Measurements from ENCODE around the gene CCDC91. TPM values are rescaled to one million over a fixed set of nuclear protein-coding genes. Genes with fewer than 3 reads are reported as not detected.
A peak's percentile ranks its signal among the peaks of the same experiment; 100 is the strongest.

Gene CCDC91
- total and polyA plus RNA-seq, 9 of the 15 experiments (the other 6 are each of a cell fraction or from before 2014, with no cell fraction given), result 10.1 to 31.1 (median 26.3) TPM

DNA sequence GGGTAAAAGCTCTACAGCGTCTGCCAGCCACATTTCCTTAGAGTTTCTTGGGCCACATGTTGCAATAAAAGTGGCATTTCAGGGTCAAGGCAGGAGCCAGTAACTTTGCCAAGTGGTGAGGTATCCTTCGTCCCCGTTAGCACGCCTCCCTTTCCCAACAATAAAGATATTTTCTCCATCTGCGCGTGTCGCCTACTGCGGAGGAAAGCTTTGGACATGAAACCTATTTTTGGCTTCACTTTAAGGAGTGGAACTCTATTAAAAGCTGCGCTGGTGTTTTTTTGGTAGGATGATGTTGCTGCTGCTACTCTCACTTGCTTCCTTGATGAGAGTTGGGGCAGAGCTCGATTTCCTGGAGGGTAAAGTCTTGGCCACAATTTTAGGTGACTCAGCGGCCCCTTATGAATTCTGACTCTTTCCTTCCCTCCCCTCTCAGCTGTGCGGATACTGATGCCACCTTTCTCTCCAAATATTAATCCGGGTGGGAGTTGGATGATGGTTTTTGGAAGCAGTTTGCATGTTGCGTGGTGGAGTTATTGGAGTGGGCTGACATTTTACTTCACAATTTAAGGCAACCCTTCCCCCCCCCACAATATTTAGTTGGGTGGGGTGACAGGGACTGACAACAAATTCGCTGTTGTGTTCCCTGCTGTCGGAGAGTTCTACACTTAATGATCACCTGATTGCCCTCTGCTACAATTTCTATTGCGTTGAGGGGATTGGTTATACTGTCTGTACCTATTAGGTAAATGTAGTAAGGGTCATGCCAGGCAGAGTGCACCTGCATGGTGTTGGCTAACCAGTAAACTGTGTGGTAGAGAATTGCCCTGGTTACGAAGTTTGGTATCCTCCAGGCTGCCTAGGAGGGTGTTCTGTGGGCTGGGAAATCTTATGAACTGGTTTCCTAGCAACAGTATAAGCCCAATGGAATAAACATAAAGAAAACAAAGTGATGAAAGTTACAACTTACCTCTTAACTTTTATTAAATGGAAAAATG, 1.1 kb downstream of the CCDC91 start (continued):
- no peak for TF ChIP-seq RBM25 (IDR thresholded peaks at IDR 0.05; ENCODE audit: low read depth, low read length, severe bottlenecking)
- TF ChIP-seq C11orf30 (IDR thresholded peaks at IDR 0.05; ENCODE audit: low read depth), result peak; percentile 40; the same call in 1 of the 2 replicates
- TF ChIP-seq ZNF766 (CRISPR knock-in tag; conservative IDR thresholded peaks at IDR 0.05), result no peak
- TF ChIP-seq PHF21A (IDR thresholded peaks at IDR 0.05; ENCODE audit: borderline replicate concordance, low read depth), result no peak
- no peak for TF ChIP-seq STAT5B (CRISPR knock-in tag; IDR thresholded peaks at IDR 0.05)
- TF ChIP-seq POLR3G (IDR thresholded peaks at IDR 0.05; ENCODE audit: extremely low read depth, insufficient read length, insufficient replicate concordance), result no peak
- no peak for TF ChIP-seq GABPB1 (CRISPR knock-in tag; IDR thresholded peaks at IDR 0.05)
- TF ChIP-seq CHD4 (IDR thresholded peaks at IDR 0.05; ENCODE audit: insufficient read depth, insufficient replicate concordance, low read depth, low read length, poor library complexity, severe bottlenecking), result peak; percentile 38
- no peak for TF ChIP-seq ZNF280B (CRISPR knock-in tag; IDR thresholded peaks at IDR 0.05)
- TF ChIP-seq ZNF175 (CRISPR knock-in tag; IDR thresholded peaks at IDR 0.05; ENCODE audit: low read depth), result no peak; the same call in 1 of the 2 replicates
- TF ChIP-seq MCM2 (IDR thresholded peaks at IDR 0.05; ENCODE audit: low read depth), result no peak
- TF ChIP-seq CBFA2T2 (conservative IDR thresholded peaks at IDR 0.05), result no peak
- peak; percentile 19; the same call in 1 of the 2 replicates for TF ChIP-seq SMARCC2 (IDR thresholded peaks at IDR 0.05; ENCODE audit: low read depth)
- TF ChIP-seq SIN3A (IDR thresholded peaks at IDR 0.05; ENCODE audit: borderline replicate concordance in 2 of 2, control insufficient read depth in 1 of 2, low read depth in 2 of 2, low read length in 2 of 2), result no peak
- no peak for TF ChIP-seq HOXB6 (CRISPR knock-in tag; IDR thresholded peaks at IDR 0.05; ENCODE audit: borderline replicate concordance)
- TF ChIP-seq ZNF668 (CRISPR knock-in tag; IDR thresholded peaks at IDR 0.05), result no peak
- peak; percentile 36 for TF ChIP-seq DACH1 (IDR thresholded peaks at IDR 0.05; ENCODE audit: partially characterized antibody)
- TF ChIP-seq, protein P1, sequence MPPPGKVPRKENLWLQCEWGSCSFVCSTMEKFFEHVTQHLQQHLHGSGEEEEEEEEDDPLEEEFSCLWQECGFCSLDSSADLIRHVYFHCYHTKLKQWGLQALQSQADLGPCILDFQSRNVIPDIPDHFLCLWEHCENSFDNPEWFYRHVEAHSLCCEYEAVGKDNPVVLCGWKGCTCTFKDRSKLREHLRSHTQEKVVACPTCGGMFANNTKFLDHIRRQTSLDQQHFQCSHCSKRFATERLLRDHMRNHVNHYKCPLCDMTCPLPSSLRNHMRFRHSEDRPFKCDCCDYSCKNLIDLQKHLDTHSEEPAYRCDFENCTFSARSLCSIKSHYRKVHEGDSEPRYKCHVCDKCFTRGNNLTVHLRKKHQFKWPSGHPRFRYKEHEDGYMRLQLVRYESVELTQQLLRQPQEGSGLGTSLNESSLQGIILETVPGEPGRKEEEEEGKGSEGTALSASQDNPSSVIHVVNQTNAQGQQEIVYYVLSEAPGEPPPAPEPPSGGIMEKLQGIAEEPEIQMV (tag; conservative IDR thresholded peaks at IDR 0.05; ENCODE audit: low read depth), result no peak
- no peak; the same call in 1 of the 2 replicates for TF ChIP-seq ZNF583 (CRISPR knock-in tag; IDR thresholded peaks at IDR 0.05)
- 0 out of 2 replicates have a peak, but pooled peaks have one; percentile 14 for TF ChIP-seq NFRKB (IDR thresholded peaks at IDR 0.05; ENCODE audit: low read depth)
- no peak for TF ChIP-seq EZH2 (IDR thresholded peaks at IDR 0.05; ENCODE audit: borderline replicate concordance, low read depth, low read length)
- no peak for TF ChIP-seq DIDO1 (tag; IDR thresholded peaks at IDR 0.05; ENCODE audit: low read depth)
- TF ChIP-seq PRMT5 (CRISPR knock-in tag; IDR thresholded peaks at IDR 0.05), result no peak
- TF ChIP-seq ZNF316 (IDR thresholded peaks at IDR 0.05), result peak; percentile 57
